Jurkat, Clone E6-1 (cell line): Measurements from ENCODE around the gene TTC29.
"Not testable (repeated sequence)": the region's sequence is repeated elsewhere in the genome, so short reads cannot be mapped to it uniquely, and the experiment has no call there.

ENCODE experiments used
- DNase-seq: peaks from one replicate; pipeline ENCODE4 v3.0.0-alpha.2; 2011; ENCODE audit warnings: low read depth, low spot score
- H3K4me3 ChIP-seq: 2 replicates; pipeline ENCODE4 v1.5.1; 2011; ENCODE audit warnings: mild to moderate bottlenecking, low read length, control low read depth, moderate library complexity

The TTC29 gene

GRCh38 chr4:146900295-146900694, 45.4 kb downstream of the TTC29 start:
- no peak for DNase-seq

GRCh38 chr4:146890301-146890700, 55.4 kb downstream of the TTC29 start:
- no peak for DNase-seq

More at GRCh38 chr4:146900295-146900694, 45.4 kb downstream of the TTC29 start:
- no peak overlapping the region for H3K4me3 ChIP-seq

DNA sequence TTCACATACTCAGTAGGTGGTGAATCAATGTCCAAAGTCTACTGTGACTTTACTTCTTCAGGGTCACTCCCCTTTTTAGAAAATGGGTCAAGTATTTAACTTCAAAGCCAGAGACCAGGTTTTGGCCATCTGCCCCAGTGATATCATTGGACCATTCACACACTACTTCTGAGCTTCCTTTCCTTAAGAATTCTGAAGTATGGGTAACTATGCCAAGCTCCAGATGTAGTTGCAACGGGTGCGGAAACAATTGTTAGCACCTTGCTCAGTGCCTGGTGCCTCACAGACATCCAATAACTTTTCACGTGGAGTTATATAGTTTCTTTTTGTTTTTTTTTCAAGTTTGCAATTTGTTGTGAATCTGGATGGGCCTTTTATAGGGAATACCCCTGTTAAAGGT, 62.6 kb downstream of the TTC29 start:
- DNase-seq = no peak

More at GRCh38 chr4:146890301-146890700, 55.4 kb downstream of the TTC29 start:
- H3K4me3 ChIP-seq = no peak overlapping the region

DNA sequence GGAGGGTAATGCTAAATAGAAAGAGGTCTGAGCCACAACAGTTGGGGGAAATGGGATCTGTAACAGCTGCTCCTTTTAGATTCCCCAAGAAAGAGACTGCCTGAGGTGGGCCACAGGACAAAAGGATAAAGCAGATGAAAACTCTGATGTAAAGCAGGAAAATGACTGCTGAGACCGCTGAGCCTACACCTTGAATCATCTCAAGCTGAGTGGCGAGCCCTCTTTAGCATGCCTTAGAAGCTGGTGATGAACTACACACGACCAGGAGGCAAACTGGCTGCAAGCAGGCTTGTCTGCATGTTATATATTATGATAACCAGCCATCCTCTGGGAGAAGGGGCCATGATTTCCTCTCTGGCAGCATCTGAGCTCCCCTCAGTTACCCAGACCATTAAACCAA, 88.4 kb downstream of the TTC29 start:
- no peak for DNase-seq
- no peak overlapping the region for H3K4me3 ChIP-seq

More for the DNA sequence above, 62.6 kb downstream of the TTC29 start:
- H3K4me3 ChIP-seq = no peak overlapping the region

GRCh38 chr4:146855761-146856160, 89.9 kb downstream of the TTC29 start:
- no peak for DNase-seq
- H3K4me3 ChIP-seq = no peak overlapping the region

GRCh38 chr4:146852360-146852759, 93.3 kb downstream of the TTC29 start:
- no peak overlapping the region for H3K4me3 ChIP-seq
- DNase-seq = no peak

GRCh38 chr4:146847345-146847744, 98.3 kb downstream of the TTC29 start:
- no peak overlapping the region for H3K4me3 ChIP-seq

GRCh38 chr4:146846882-146847281, 98.8 kb downstream of the TTC29 start:
- DNase-seq = no peak
- no peak overlapping the region for H3K4me3 ChIP-seq

More at GRCh38 chr4:146847345-146847744, 98.3 kb downstream of the TTC29 start:
- DNase-seq = no peak

- no peak overlapping the region for H3K4me3 ChIP-seq
- DNase-seq = no peak
These were observed 100.9 kb downstream of the TTC29 start for GRCh38 chr4:146844761-146845160.

GRCh38 chr4:146842876-146843275, 102.8 kb downstream of the TTC29 start:
- H3K4me3 ChIP-seq = no peak overlapping the region
- DNase-seq = no peak

- no peak overlapping the region for H3K4me3 ChIP-seq
- no peak for DNase-seq
These were observed 104.9 kb downstream of the TTC29 start for GRCh38 chr4:146840731-146841130.

DNA sequence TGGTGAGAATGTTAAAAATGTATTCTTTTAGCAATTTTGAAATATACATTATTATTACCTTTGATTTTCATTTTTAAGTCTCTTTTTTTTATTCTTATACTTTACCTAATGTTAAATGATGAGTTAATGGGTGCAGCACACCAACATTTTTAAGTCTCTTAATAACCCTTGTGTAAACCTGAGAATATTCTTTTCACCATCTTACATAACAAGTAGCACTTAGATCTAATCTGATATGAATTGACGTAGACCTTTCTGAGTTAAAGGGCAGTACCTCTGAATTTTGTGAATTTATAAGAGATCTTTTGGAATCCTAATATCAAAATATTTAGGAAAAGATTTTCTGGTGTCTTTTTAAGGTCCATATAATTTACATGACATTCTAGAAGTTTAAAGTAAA, 110.6 kb downstream of the TTC29 start:
- DNase-seq = no peak

GRCh38 chr4:146834263-146835034, 111.2 kb downstream of the TTC29 start:
- no peak for DNase-seq
- no peak overlapping the region for H3K4me3 ChIP-seq

More for the DNA sequence above, 110.6 kb downstream of the TTC29 start:
- no peak overlapping the region for H3K4me3 ChIP-seq

- no peak overlapping the region for H3K4me3 ChIP-seq
- DNase-seq = no peak
These were observed 112.1 kb downstream of the TTC29 start for GRCh38 chr4:146833530-146833929.

GRCh38 chr4:146822980-146823379, 122.7 kb downstream of the TTC29 start:
- not testable (repeated sequence) for DNase-seq, H3K4me3 ChIP-seq

- H3K4me3 ChIP-seq = no peak overlapping the region
- DNase-seq = no peak
These were observed 130.9 kb downstream of the TTC29 start for GRCh38 chr4:146814750-146815149.

- H3K4me3 ChIP-seq = no peak overlapping the region
- DNase-seq = no peak
These were observed 150.0 kb downstream of the TTC29 start for GRCh38 chr4:146795711-146796110.

- H3K4me3 ChIP-seq = no peak overlapping the region
- no peak for DNase-seq
These were observed 151.9 kb downstream of the TTC29 start for GRCh38 chr4:146793727-146794126.

DNA sequence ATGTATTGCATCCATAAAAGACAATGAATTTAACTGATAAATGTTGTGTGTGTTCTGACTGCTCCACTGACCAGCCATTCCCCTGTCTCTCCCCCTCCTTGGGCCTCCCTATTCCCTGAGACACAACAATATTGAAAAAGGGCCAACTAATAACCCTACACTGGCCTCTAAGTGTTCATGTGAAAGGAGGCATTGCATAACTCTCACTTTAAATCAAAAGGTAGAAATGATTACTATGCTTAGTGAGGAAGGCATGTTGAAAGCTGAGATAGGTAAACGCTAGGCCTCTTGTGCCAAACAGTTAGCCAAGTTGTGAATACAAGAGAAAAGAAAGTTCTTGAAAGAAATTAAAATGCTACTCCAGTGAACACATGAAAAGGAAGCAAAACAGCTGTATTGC, 154.2 kb downstream of the TTC29 start:
- DNase-seq = no peak
- no peak overlapping the region for H3K4me3 ChIP-seq

DNA sequence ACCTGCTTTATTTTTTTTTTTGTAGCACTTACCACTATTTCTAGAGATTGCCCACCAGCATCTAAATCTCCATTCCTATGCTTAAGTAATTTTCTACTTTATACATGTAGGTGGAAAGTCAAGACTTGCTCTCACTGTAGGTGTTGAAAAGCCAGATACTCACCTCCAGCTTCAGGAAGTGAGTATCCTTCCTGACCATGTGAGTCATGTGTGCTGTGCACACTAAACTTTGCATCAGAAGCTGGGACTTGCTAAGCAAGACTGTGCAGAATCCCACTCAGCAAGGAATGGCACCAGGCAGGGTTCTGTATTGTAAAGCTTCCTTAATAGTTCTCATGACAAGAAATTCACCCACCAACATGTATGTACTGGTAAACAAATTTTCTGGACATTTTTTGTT, 155.1 kb downstream of the TTC29 start:
- no peak for DNase-seq
- H3K4me3 ChIP-seq = no peak overlapping the region

GRCh38 chr4:146787731-146788130, 157.9 kb downstream of the TTC29 start:
- no peak for DNase-seq
- H3K4me3 ChIP-seq = no peak overlapping the region
